Measurements from ENCODE around the gene RIN2. TPM values are rescaled to one million over a fixed set of nuclear protein-coding genes. Genes with fewer than 3 reads are reported as not detected.
"Not testable (repeated sequence)": the region's sequence is repeated elsewhere in the genome, so short reads cannot be mapped to it uniquely, and the experiment has no call there.

The RIN2 gene
- polyA plus RNA-seq, 3 donors, result 38.5 to 43.3 (median 42.9) TPM

DNA sequence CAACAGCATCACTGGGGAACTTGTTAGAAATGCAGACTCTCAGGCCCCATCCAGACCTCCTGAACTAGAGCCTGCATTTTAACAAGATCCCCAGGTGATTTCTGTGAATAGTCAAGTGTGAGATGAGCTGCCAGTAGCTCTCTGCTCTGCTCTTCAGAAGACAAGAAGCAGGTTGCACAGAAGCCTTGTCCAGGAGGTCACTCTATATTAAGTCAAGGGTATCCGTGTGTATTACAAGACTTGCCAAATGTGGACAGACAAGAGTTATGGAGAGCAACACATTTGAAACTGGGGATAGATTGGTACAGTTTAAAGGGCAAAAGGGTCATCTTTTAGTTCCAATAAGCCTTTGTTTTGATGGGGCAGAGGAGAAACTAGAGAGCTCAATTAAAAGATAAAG is 23.2 kb upstream of the RIN2 start:
- no peak for DNase-seq

DNA sequence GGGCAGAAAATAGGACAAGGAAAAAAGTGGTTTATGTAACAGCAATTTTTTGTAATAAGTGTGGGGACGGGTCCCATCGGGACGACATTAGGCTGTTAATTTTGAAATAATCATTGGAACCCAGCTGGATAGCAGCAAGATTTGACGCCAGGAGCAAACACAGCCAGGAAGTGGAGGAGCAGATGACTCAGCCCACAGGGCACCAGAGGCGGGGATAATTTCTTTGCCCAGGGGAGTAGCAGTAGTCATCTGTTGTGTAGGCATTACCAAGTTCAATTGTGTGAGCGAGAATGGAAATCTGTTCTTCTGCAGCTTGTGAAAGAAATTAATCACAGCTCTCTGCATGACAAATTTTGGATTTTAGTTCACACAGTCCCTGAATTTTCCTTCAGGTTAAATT is 22.6 kb upstream of the RIN2 start:
- no peak for DNase-seq

DNA sequence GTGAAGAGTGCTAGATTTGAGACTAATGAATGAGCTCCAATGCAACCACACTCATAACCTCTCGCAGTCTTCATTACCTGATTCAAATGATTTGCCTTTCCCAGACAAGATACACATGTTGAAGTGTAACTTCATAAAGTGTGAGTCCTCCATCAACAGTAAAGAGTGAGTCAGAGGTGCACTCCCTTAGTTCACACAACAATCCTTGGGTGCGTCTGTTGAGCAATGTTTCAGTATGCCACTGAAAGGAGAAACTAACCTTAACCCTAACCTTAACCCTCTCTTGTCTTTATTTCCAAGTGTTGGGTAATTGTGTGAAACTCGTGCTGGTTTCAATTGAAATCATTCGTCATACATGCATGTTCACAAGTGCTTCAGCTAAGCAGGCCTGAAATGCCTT is 21.0 kb upstream of the RIN2 start:
- no peak for DNase-seq

DNA sequence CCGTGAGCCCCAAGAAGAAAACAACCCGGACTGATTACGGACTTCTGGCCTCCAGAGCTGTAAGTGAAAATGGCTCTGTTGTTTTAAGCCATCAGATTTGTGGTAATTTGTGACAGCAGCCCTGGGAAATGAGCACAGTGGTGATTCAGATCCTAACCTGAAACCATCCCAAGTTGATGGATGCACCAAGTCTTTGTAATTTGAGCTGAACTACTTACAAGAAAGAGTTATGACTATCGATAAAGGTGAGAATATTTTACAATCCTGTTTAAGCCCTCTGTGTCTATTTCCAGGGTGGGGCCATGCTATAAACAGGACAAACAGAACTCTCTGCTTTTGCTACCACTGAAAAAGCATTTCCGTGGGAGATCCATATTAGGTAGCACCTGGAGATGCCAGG is 19.1 kb upstream of the RIN2 start:
- DNase-seq, result no peak

DNA sequence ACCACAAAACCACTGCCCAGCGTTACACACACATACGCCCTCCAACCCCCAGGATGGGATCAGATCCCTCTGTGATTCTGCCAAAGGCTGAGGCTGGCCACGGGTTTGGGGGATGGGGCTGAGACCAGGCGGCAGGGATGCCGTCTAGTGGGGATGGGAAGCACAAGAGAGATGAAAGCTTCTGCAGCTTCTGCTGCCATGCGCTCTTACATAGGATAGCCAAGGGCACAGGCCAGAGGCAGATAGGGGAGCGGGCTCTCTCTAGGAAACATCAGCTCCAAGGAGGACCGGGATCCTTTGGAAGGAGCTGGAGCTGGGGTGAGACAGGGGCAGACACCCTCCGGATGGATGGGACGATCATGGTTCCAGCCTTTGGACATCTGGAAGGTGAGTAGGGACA is 18.7 kb upstream of the RIN2 start:
- DNase-seq, result no peak

DNA sequence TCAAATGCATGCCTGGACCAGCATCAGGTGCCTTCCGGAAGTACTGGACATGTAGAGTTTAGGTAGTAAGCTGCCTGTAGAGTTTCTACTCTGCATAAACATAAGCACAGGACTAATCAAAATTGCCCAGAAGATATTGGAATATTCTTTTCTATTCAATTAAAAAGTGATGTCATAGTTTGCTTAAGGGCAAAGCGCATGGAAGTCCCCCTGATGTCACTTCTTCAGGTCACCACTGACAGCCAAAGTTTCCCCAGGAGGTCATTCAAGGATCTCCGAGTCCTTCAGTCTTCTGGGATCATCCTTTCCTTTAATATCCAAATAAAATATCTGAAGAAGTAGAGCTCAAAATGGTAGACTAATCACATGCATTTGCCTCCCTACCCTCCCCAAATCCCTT is 17.5 kb upstream of the RIN2 start:
- DNase-seq, result no peak

DNA sequence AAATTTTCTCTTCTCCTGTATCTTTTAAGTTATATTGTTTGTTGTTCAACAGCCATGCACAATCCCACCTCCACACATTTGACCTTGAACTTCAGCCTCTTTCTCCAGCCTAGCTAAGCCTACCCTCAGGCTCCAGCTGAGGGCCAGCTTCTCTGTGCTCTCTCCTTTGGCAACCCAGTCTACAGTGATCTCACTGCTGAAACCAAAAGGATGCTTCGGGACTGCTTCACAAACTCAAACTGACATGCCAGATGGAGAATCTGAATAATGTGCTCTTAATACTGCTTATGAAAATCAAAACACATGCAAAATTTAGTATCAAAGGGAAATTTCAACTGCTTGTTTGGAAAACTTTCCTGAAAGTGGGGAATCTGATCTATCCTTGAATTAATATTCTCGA is 16.1 kb upstream of the RIN2 start:
- DNase-seq, result no peak

DNA sequence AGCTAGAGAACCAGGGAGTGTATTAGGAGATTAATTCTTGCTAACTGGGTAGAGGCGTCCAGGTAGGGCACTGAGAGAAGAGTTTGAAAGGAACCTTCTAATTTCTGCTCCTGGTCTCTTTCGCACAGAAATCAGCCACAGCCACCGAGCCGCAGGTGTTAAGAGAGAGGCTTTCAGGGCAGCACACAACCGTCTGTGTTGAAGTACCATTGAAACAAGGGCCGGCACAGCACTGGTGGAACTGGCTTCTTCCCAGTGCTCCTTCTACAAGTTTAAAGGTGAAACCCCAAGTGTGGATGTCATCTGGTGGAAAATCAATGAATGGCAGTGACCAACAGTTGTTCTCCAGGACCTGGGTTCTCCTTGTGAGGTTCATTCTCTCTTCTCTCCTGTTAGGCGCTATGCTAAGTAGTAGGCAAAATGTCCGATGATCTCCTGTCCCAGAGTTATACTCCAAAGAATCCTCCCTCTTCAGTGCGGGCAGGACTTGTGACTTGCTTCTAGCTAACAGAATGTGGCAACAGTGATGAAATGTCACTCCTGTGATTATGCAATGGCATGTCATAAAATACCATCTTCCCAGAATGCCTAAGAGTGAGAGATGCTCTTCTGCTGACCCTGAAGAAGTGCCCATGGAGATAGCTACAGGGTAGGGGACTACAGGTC is 15.0 kb upstream of the RIN2 start:
- DNase-seq, result no peak

DNA sequence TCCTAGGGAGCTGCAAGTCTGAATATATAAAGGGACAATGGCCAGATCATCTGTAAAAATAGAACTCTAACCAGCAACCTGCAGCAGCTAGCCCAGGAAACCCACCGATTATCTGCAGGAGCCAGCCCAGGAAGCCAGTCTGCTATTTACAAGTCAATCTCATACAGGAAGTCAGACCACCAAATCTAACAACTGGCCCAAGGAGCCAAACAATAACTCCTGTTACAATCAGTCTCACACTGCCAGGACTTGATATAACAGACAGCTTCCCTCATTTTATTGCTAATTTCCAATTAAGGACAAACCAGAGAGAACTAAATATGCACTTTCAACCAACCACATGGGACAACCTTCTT is 14.4 kb upstream of the RIN2 start:
- DNase-seq, result no peak

DNA sequence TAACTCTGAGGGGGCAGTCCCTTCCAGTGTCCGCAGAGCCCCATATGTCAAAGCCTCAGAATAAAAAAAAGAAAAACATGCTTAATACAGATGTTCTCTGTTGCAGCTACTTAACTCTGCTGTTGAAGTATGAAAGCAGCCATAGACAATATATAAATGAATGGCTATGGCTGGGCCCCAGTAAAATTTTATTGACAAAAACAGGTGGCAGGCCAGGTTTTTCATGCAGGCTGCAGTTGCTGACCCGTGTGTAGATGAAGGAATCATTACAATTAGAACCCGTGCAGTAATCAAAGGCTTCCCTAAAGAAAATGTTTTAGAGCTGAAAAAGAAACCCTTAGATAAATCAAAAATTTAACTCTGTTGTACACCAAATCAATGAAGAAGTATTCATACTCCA is 13.0 kb upstream of the RIN2 start:
- no peak for DNase-seq

DNA sequence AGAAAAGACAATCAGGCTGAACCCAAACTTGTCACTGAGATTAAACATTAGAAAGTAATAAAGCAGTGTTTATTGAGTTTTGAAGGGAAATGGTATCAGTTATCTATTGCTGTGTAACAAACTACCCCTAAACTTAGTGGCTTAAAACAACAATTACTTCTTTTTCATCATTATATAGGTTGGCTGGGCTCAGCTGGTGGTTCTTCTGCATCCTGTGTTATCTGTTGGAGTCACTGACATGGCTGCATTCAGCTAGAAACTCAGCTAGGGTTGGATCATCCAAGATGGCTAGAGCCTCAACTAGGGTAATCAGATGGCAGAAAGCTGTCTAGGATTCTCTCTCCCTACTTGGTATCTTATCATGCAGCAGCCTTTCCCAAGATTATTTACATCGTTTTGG is 12.5 kb upstream of the RIN2 start:
- DNase-seq, result no peak

DNA sequence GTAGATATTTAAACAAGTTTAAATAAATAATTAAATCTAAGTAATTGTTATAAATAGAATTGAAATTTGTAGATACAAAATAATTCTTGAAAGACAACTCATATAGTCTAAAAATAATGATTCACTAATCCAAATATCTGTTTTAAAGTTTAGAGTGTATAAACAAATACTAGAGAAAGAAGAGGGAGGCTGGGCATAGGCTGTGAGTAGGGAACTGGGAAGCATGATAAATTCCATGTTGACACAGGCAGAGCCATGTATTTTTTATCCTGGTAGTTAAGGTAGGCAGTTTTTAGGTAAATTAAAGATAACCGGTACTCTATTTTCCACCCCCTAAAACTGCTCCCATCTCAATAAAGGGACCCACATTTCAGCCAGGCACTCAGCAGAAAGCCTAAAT is 11.7 kb upstream of the RIN2 start:
- DNase-seq, result no peak

DNA sequence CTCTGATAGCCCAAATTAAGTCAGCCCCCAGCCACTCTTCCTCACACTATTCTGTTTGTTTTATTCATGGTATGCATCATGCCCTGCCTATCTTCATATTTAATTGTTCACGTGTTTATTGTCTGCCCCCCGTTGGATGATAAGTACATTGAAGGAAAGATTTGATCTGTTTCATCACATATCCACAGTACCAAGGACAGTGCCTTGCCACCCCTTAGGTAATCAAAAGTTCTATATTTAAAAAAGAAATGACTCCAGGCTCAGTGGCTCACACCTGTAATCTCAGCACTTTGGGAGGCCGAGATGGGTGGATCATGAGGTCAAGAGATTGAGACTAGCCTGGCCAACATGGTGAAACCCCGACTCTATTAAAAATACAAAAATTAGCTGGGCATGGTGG is 10.2 kb upstream of the RIN2 start:
- DNase-seq, result no peak

DNA sequence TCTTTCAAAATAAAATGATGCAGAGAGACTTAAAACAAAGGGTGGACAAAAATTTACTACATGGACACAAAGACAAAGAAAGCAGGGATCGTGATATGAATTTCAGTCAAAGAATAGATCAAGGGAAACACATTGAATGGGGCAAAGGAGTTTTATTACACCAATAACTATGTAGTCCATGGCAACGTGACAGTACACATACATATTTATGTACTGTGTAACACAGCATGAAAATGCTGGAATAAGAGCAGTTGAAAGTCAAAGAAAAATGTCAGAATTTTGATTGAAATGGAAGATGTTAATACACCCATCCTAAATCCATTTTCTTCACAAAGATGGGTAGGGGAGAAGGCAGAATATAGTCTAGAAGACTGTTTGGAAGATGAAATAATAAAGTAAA is 9.4 kb upstream of the RIN2 start:
- DNase-seq, result no peak

DNA sequence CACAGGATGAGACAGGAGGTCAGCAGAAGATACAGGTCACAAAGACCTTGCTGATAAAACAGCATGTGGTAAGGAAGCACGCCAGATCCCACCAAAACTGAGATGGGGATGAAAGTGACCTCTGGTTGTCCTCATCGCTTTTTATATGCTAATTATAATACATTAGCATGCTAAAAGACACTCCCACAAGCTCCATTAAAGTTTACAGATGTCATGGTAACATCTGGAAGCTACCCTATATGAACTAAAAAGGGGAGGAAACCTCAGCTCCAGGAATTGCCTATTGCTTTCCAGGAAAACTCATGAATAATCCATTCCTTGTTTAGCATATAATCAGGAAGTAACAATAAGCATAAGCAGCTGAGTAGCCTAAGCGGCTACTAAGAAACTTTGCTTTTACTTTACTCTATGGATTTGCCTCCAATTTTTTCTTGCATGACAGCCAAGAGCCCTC is 8.4 kb upstream of the RIN2 start:
- DNase-seq, result no peak

DNA sequence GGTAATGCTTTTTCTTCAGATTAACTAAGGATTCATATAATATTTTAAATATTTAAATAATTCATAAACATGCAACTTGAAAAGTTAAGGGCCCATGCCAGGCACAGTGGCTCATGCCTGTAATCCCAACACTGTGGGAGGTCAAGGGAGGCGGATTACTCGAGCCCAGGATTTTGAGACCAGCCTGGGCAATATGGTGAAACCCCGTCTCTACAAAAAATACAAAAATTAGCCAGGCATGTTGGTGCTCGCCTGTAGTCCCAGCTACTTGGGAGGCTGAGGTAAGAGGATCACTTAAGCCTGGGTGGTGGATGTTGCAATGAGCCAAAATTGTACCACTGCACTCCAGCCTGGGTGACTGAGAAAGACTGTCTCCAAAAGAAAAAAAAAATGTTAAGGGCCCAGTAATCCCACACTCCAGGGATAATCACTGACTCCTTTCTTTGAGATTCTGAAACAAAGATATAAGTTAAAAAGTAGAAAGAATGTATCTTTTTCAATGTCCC is 7.9 kb upstream of the RIN2 start:
- no peak for DNase-seq

DNA sequence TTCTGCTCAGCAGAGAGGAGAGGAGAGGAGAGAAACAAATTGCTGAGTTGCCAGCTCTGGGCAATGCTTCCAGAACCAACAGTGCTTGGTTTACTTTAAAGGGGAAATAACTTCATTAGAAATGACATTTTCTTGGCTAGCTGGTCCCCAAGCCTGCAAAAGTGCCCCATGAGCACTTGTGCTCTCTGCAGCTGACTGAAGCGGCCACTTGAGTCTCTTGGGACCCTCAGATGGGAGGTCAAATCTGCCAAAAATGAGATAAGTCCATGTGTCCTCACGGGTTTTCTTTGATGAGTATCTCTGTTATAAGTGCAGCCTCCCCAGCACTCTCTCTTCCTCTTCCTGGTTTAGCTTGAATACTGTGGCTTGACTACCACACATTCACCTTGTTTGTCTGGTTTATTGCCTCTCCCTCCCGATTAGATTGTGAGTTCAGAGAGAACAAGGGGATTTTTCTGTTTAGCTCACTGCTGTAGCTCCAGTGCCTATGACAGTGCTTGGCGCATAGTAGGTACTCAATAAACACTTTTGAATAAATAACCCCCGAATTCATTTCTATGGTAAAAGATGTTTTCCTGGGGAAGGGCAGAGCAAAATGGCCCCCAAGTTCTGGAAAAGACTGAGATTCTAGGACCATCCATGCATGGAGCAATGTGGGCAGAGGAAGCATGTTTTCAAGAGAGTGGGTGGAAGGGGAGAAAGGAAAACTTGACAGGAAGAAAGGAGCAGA is 7.0 kb upstream of the RIN2 start:
- DNase-seq, result no peak

DNA sequence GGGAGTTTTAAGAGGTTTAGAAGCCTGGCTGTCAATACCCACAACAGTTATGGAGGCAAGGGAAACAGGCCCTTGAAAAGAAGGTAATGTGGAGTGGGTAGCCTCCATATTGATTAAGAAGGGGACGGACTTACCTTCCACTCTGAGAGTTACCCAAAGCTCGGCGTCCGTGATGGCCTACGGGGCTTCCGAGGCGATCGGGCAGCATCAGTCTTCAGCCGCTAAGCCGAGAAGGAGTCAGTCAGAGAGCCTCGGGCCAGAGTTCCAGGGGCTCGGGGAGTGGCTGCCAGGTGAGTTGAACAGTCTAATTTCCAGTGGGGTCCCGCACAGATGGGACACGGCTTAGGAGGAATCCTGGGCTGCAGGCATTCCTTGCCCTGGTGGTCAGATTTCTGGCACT is 3.9 kb upstream of the RIN2 start:
- not testable (repeated sequence) for DNase-seq

DNA sequence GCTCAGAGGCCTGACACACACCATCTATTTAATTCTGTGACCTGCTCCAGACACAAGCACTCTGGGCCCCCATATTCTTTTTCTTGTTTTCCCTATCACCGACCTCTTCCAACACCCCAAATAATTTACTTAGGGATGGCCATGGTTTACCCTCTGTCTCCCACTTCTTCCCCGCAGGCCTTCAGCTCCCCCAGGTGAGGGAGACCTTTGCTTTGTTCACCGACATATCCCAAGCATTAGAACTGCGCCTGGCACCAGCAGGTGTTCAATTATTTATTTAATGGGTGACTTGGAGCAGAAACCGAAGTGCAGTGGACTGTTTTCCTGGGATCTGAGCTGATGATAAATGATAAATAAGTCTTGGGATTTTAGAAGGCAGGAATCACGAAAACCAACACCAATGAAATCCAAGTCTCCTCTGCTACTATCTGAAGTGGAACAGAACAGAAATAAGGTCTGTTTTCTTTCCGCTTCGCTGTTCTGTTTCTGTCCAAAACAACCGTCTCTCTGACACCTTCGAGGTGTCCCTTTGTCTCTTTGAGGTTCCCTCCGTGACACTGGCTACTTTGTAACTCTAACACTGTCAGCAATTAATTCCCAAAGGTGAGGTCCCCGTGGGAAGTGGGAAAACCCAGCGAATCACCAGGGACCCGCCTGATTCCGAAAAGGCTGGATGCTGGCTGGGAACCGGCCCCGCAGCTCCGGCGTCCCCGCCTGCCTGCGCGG is 1.1 kb upstream of the RIN2 start:
- no peak for DNase-seq

DNA sequence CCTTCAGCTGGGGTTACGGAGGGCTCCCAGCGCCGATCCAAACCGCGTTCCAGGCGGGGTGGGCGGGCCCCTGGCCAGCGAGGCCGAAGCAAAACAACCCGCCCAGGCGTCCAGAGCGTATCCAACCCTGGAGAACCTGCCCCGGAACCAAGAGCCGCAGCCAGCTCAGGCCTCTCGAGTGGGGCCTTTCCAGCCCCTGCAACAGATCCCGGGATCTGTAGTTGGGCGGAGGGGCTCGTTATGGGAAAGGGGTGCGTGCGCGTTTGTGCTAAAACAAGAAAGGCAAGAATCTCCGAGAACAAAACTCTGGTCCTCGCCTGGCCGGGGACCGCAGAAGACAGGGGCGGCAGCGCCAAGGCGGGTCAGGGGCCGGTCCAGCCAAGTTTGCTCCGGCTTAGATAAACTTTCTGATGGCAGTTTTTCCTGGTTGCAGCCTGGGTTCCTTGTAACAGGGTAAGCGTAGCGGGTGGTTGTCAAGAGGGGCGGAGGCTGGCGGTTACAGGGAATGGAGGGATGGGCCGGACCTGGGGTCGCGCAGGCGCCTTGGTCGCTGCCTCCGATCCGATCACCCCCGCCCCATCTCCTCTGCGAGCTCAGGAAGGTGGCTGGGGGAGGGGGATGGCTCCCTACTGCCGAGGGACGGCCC is 448 bp upstream of the RIN2 start:
- peak; percentile 96 for DNase-seq

DNA sequence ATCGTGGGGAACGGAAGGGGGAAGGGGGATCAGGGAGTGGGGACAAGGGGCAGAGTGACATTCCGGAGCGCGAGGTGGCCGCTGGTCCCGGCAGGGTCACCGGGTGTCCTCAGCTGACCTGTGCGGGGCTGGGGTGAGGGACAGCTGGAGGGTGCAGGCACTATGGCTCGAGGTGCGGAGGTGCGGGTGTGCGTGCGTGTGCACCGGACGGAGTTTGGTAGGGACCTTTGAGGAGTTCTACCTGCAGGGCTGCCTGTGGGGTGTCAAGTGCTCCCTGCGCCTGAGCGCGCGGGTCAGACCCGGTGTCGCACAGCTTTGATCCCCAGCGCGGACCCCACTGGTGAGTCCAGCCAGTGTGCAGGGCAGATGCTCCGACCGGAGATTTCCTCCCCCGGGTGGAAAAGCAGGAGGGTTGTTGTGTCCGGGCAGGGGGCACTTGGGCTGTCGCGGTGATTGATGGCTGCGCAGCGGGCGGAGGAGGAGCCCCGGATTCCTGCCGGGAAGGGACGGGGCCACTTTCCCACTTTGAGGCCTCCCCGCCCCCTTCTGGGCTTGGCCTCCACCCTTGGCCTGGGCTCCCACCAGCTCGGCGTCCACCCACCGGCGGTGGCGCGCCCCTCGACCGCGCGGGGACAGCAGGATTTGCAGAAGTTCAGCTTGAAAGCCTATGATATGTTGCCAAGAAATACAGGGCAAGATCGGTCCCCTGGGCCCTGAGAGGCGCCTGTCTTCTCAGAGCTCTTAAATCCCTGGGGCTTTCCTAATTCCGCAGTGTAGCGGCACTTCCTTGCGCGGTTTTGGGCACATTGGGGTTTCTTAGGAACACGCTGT is 658 bp downstream of the RIN2 start:
- peak; percentile 79 for DNase-seq

DNA sequence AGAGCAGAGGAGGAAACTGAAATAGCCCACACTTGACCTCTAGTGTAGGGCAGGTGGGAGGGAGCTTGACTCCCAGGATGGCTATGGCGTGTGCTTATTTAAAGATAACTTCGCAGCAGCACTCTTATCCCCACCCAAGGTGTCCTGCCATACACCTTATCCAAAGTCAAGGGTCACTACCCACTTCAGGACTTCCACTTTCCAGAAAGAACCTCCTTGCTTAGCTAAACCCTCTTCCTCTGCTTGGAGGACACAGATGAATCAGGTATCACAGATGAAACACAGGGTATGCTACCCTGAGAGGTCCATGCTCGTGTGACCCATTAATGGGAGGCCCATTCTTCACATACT is 2.3 kb downstream of the RIN2 start:
- DNase-seq, result no peak
